Hematopoietic multipotent progenitor cell treated with erythropoietin and hydrocortisone succinate and interleukin-3 and kit ligand, for 8 days (in vitro differentiated cells): ENCODE data around the gene CNPY2.
A peak's percentile ranks its signal among the peaks of the same experiment; 100 is the strongest.
"Not testable (repeated sequence)": the region's sequence is repeated elsewhere in the genome, so short reads cannot be mapped to it uniquely, and the experiment has no call there.

ENCODE experiments used
- DNase-seq: peaks from one replicate; pipeline ENCODE4 v3.0.0-alpha.2; 2015

The CNPY2 gene

GRCh38 chr12:56297400-56297799 lies 18.4 kb downstream of the CNPY2 start:
- DNase-seq, result no peak

- DNase-seq, result no peak
Observed at GRCh38 chr12:56296295-56296694, 19.5 kb downstream of the CNPY2 start.

GRCh38 chr12:56293795-56294194 lies 22.0 kb downstream of the CNPY2 start:
- no peak for DNase-seq

GRCh38 chr12:56288705-56289387 lies 26.9 kb downstream of the CNPY2 start:
- no peak for DNase-seq

GRCh38 chr12:56286044-56286830 lies 29.6 kb downstream of the CNPY2 start:
- no peak for DNase-seq

GRCh38 chr12:56284263-56284662 lies 31.5 kb downstream of the CNPY2 start:
- DNase-seq, result not testable (repeated sequence)

DNA sequence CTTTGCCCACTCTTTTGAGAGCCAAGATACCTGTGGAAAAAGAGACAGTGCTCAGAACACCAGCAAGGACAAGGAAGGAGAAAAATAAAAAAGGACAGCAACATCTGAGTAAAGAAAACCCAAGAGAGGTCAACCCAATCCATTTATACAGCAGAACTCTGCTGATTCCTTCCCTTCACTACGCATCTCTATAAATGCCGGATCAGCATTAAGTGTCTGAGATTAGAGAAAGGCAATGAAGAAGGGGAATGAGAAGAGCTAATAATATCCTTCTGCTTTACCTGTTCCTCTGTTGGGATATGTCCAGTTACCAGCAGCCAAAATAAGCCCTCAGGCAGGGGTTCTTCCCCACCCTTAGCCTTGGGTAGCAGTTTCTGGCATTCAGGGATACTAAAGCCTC lies 33.2 kb downstream of the CNPY2 start:
- DNase-seq, result no peak

GRCh38 chr12:56282030-56282429 lies 33.8 kb downstream of the CNPY2 start:
- DNase-seq, result no peak

DNA sequence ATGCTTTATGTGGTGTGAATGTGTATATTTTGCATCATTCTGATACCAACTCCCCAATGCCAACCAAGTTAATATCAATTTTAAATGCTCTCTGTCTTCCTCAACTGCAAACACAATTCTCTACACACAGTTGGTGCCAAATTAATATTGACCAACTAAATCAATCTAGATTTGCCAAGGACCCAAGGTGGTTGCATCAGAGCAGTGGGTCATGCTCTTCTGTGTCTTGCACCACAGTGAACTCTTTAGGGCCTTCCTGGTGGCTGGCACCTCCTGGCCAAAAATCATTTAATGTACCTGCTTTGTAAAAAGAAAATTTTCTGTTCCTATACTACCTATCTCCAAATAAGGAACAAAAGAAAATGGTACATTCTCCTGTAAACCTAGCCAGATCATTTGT lies 34.9 kb downstream of the CNPY2 start:
- DNase-seq, result no peak

DNA sequence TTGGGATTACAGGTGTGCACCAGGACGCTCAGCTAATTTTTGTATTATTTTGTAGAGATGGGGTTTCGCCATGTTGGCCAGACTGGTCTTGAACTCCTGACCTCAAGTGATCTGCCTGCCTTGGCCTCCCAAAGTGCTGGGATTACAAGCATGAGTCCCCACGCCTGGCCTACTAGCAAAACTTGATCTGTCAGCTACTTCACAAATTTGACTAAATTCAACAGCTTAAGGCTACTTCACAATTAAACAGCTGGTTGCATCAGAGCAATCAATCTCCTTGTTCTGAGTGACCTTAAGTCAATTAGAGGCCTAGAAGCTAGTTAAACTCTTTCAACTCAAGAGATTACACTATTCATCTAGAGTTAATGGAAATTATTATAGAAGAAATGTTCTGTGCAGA lies 36.9 kb downstream of the CNPY2 start:
- no peak for DNase-seq

DNA sequence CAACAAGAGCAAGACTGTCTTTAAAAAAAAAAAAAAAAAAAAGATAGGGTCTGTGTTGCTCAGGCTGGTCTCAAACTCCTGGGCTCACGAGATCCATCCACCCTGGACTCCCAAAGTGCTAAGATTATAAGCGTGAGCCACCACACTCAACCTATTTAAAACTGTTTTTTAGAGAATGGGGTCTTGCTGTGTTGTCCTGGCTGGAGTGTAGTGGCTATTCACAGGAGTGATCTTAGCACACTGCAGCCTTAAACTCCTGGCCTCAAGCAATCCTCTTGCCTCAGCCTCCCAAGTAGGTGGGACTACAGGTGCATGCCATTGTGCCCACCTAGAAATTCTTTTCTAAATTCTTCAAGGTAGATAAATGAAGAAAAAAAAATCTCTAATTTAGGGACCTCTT lies 41.5 kb downstream of the CNPY2 start:
- no peak for DNase-seq

DNA sequence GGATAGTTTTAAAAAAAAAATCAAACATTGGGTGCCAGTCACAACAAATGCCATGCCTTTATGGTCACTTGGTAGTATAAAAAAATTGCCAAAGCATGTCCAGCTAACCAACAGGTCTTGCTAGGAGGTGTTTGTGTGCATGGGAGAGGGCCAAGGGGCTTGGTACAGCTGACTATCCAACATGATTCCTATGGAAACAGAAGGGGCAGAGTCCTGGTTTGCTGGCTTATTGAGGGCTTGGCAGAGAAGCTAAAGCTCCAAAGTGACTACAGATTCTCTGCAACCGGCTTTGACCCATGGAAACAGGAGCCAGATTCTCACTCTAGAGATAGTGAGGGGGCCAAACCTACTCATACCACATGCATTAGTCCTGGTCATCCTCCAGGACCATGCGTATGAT lies 43.3 kb downstream of the CNPY2 start:
- DNase-seq, result not testable (repeated sequence)

DNA sequence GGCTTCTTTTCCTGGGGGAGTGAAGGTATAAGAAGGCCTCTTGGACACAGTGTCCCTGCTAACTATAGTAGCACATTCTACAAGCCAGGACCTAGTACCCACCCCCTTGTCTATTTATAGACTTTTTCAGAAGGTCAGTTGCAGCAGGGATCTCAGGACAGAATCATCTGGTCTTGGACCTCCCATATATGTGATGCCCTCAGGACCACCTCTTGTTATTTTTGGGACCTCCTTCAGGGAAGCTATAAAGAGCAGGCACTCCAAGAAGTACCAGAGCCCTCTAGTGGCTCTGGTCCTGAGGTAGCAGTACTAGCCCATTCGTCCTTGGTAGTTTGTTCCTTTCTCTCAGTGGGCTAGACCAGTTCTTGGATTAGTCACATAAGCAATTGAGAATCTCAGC lies 44.8 kb downstream of the CNPY2 start:
- peak; percentile 47 for DNase-seq

DNA sequence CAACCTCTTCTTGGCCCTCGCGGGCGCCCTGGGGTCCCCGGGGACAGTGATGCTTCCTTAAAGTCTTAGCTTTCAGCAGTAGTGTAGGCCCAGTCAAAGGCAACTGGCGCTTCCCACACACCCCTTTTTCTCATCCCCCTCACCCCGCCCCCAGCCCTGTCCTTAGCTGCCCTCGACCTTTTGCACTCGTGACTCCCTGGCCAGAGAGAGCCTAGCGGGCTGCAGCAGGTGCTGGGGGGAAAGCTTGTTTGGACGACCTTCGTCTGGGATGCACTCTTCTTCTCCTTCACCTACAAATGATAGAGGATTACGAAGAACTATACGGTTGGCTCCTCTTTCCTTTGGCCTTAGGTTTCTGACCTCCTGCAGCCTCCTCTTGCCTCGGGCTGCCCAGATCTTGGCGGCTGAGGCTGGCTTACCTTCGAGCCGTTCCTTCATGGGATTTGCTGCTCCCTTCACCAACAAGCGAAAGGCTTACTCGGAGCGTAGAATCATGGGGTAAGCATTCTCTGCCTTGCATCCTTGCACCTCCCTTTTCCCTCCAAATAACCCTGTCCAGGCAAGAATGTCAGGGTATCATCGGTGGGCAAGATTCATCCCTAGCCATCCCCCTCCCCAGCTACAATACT lies 48.2 kb downstream of the CNPY2 start:
- DNase-seq, result no peak

- peak; percentile 92 for DNase-seq
Observed at GRCh38 chr12:56266693-56267442, 48.9 kb downstream of the CNPY2 start, which contains the start of gene COQ10A. COQ10A (plus strand) TSS chr12:56266942; CDS start chr12:56267119, 177 bp downstream.

GRCh38 chr12:56266068-56266692 lies 49.6 kb downstream of the CNPY2 start:
- not testable (repeated sequence) for DNase-seq

GRCh38 chr12:56262955-56263354 lies 52.8 kb downstream of the CNPY2 start:
- peak; percentile 37 for DNase-seq

DNA sequence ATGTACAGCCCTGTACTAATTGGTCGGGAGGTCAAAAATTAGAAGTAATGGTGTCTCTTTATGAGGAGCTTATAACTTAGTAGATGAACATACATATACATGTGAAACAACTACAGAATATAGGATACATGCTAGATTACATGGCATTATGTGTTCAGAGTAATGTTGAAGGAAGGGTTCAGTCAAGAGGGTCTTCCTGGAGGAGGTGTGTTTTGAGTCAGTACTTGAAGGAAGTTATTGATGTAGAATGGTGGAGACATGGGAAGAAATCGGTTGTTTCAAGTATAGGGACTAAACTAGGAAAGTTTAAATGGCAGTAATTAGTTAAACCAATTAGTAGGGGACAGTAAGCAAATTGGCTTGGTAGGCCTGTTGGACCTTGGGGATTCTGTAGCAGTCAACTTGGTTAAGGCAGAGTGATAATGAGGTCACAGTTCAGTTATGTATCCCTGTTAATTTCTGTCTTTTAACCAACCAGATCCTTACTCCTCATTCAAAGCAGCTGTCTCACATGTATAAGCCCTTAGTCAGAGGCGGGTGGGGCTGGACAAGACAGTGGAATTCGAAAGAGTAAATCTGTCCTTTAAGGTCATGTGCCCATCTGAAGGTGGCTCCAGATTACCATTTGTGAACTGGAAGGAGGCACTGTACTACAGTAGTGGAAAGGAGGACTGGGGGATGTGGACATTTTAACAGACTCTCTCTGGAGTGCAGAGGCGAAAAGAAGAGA lies 54.1 kb downstream of the CNPY2 start:
- peak; percentile 49 for DNase-seq

DNA sequence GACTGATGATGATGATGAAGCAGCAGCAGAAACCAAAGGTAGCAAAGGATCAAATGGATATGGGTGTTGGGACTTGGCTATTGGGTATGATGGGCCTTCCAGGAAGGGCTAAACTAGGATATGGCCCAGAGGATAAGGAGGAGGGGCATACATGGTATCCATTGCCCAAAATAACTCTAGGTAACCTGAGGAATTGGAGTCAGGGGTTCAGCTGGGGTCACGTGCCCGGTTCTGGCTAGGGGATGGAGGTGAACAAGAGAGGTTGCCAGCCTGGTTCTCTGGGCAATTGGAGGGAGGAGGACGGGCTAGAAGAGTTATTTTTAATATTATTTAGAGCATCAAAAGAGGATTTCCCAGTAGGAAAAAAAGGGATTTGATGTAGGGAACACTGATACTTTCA lies 54.9 kb downstream of the CNPY2 start:
- DNase-seq, result no peak

DNA sequence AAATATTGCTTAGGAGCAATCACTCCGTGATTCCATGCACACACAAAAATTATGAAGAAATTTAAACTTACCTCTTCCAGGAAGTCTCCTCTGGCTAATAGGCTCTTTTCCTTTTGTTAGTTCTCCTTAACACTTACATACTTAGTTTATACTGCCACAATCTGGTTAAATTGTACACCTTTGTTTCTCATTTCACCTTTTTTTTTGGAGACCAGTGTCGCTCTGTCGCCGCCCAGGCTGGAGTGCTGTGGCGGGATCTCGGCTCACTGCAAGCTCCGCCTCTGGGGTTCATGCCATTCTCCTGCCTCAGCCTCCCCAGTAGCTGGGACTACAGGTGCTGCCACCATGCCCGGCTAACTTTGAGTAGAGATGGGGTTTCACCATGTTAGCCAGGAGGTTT lies 55.4 kb downstream of the CNPY2 start:
- DNase-seq, result no peak
